Neutrophil (primary cell): Measurements from ENCODE around the gene ADA.
"Not testable (repeated sequence)": the region's sequence is repeated elsewhere in the genome, so short reads cannot be mapped to it uniquely, and the experiment has no call there.

Experiments used
- H3K27ac ChIP-seq: fragments of 200-600 bp; sonication (generic); 2 replicates; pipeline ENCODE4 v1.5.1; 2016; ENCODE audit warnings: mild to moderate bottlenecking, moderate library complexity
- H3K27me3 ChIP-seq: fragments of 200-600 bp; sonication (generic); 2 replicates; pipeline ENCODE4 v1.6.0; 2016; ENCODE audit warnings: mild to moderate bottlenecking
- H3K36me3 ChIP-seq: fragments of 200-600 bp; sonication (generic); 2 replicates; pipeline ENCODE4 v1.5.1; 2017
- H3K4me1 ChIP-seq, 2 experiments: fragments of 200-600 bp in 1 of 2; sonication (generic) in 1 of 2; 1 replicate in 1 of 2; 2 replicates in 1 of 2; pipeline versions ENCODE4 v1.5.1 to v1.6.1; 2013 to 2016; ENCODE audit warnings: low read depth in 1 of 2, low read length in 1 of 2, mild to moderate bottlenecking in 1 of 2, moderate library complexity in 1 of 2; ENCODE audit not compliant: control insufficient read depth in 1 of 2, insufficient read depth in 1 of 2
- H3K4me3 ChIP-seq, 2 experiments: fragments of 200-600 bp in 1 of 2; sonication (generic) in 1 of 2; 1 replicate in 1 of 2; 2 replicates in 1 of 2; pipeline ENCODE4 v1.5.1; 2013 to 2016; ENCODE audit warnings: low read depth in 1 of 2, low read length in 1 of 2, mild to moderate bottlenecking in 1 of 2, moderate library complexity in 1 of 2
- H3K9me3 ChIP-seq: fragments of 200-600 bp; sonication (generic); 2 replicates; pipeline ENCODE4 v1.5.1; 2016
- CTCF ChIP-seq: fragments of 200-600 bp; sonication (generic); IDR thresholded peaks from 2 replicates; pipeline ENCODE4 v1.5.1; 2016; ENCODE audit warnings: antibody characterized with exemption

ADA gene

GRCh38 chr20:44651684-44652423 is at the start of gene ADA:
Gene ADA (minus strand): TSS chr20:44651699. CDS start chr20:44651607, 92 bp downstream.
- H3K27ac ChIP-seq, result peak within 1 kb of the TSS; percentile 46
- no peak for TF ChIP-seq CTCF
- H3K9me3 ChIP-seq, result no peaks in the 10 kb centered on the region
- peaks cover 15 to 17% of the 10 kb centered on the region in 2 experiments for H3K4me1 ChIP-seq
- H3K27me3 ChIP-seq, result peaks cover 18% of the 10 kb centered on the region
- no peaks in the 10 kb centered on the region for H3K36me3 ChIP-seq
- peak within 1 kb of the TSS; percentile 59 to 83 for H3K4me3 ChIP-seq

GRCh38 chr20:44700306-44700705 is 48.8 kb upstream of the ADA start:
- Histone ChIP-seq H3K9me3 (no peaks in the 10 kb centered on the region), H3K36me3 (no peaks in the 10 kb centered on the region), H3K27me3 (peaks cover 6% of the 10 kb centered on the region), H3K4me3 (no peak overlapping the region), H3K27ac (no peak overlapping the region), H3K4me1 (no peaks in the 10 kb centered on the region)
- TF ChIP-seq CTCF, result no peak

GRCh38 chr20:44698351-44698750 is 46.9 kb upstream of the ADA start:
- no peaks in the 10 kb centered on the region for H3K36me3 ChIP-seq
- H3K4me1 ChIP-seq, result no peaks in the 10 kb centered on the region
- no peak overlapping the region for H3K27ac ChIP-seq
- peaks cover 4% of the 10 kb centered on the region for H3K27me3 ChIP-seq
- TF ChIP-seq CTCF, result no peak
- no peak overlapping the region for H3K4me3 ChIP-seq
- H3K9me3 ChIP-seq, result no peaks in the 10 kb centered on the region

- H3K36me3 ChIP-seq, H3K4me1 ChIP-seq, H3K9me3 ChIP-seq, H3K27ac ChIP-seq, H3K27me3 ChIP-seq, H3K4me3 ChIP-seq: not testable (repeated sequence)
Measured at GRCh38 chr20:44697041-44697440, 45.5 kb upstream of the ADA start.

GRCh38 chr20:44696315-44696714 is 44.8 kb upstream of the ADA start:
- Histone ChIP-seq H3K9me3 (no peaks in the 10 kb centered on the region), H3K36me3 (no peaks in the 10 kb centered on the region), H3K27ac (no peak overlapping the region), H3K4me3 (no peak overlapping the region), H3K4me1 (no peaks in the 10 kb centered on the region), H3K27me3 (no peaks in the 10 kb centered on the region)
- no peak for TF ChIP-seq CTCF

GRCh38 chr20:44695674-44696300 is 44.3 kb upstream of the ADA start:
- no peaks in the 10 kb centered on the region for H3K27me3 ChIP-seq
- no peaks in the 10 kb centered on the region for H3K4me1 ChIP-seq
- TF ChIP-seq CTCF, result no peak
- no peak overlapping the region for H3K27ac ChIP-seq
- H3K4me3 ChIP-seq, result no peak overlapping the region
- no peaks in the 10 kb centered on the region for H3K36me3 ChIP-seq
- no peaks in the 10 kb centered on the region for H3K9me3 ChIP-seq
